ENCODE results near the gene FSTL5.

DNA sequence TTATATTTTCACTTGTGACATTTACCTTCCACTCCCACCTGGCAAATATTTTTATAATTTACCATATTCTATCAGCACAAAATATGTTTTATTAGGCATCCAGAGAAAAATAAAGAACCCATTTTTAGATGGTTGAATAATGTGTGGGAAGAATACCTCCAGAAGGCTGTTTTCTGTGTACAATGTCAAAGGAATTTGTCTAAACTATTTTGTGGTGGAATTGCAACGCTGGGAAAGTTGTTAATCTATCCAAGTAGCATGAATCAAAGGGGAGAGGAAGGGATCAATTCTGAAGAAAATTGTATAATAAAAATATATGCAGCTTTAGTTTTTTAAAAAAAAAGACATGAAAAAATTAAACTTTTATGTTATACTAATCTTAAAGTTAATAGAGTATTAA lies 706.5 kb downstream of the FSTL5 start:
- TF ChIP-seq, protein P1, sequence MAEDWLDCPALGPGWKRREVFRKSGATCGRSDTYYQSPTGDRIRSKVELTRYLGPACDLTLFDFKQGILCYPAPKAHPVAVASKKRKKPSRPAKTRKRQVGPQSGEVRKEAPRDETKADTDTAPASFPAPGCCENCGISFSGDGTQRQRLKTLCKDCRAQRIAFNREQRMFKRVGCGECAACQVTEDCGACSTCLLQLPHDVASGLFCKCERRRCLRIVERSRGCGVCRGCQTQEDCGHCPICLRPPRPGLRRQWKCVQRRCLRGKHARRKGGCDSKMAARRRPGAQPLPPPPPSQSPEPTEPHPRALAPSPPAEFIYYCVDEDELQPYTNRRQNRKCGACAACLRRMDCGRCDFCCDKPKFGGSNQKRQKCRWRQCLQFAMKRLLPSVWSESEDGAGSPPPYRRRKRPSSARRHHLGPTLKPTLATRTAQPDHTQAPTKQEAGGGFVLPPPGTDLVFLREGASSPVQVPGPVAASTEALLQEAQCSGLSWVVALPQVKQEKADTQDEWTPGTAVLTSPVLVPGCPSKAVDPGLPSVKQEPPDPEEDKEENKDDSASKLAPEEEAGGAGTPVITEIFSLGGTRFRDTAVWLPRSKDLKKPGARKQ (CRISPR knock-in tag; IDR thresholded peaks at IDR 0.05): no peak
- TF ChIP-seq, protein P2, sequence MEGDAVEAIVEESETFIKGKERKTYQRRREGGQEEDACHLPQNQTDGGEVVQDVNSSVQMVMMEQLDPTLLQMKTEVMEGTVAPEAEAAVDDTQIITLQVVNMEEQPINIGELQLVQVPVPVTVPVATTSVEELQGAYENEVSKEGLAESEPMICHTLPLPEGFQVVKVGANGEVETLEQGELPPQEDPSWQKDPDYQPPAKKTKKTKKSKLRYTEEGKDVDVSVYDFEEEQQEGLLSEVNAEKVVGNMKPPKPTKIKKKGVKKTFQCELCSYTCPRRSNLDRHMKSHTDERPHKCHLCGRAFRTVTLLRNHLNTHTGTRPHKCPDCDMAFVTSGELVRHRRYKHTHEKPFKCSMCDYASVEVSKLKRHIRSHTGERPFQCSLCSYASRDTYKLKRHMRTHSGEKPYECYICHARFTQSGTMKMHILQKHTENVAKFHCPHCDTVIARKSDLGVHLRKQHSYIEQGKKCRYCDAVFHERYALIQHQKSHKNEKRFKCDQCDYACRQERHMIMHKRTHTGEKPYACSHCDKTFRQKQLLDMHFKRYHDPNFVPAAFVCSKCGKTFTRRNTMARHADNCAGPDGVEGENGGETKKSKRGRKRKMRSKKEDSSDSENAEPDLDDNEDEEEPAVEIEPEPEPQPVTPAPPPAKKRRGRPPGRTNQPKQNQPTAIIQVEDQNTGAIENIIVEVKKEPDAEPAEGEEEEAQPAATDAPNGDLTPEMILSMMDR (IDR thresholded peaks at IDR 0.05 in 2 of 3, conservative IDR thresholded peaks at IDR 0.05 in 1 of 3; ENCODE audit: insufficient read depth in 2 of 3, low read depth in 1 of 3, low read length in 3 of 3): no peak
- TF ChIP-seq ZNF507 (tag; conservative IDR thresholded peaks at IDR 0.05): no peak
- no peak for TF ChIP-seq TRIM28 (IDR thresholded peaks at IDR 0.05)
- no peak for TF ChIP-seq SIN3A (IDR thresholded peaks at IDR 0.05; ENCODE audit: borderline replicate concordance in 2 of 2, control insufficient read depth in 1 of 2, low read depth in 2 of 2, low read length in 2 of 2)
